DMS114 treated with DMSO at 0.1 percent for 48 hours (cell line): ENCODE data around the gene OTUB1.
A peak's percentile ranks its signal among the peaks of the same experiment; 100 is the strongest.
"Not testable (repeated sequence)": the region's sequence is repeated elsewhere in the genome, so short reads cannot be mapped to it uniquely, and the experiment has no call there.

Source experiments
- DNase-seq: peaks from one replicate; lab custom pipeline; 2025; ENCODE audit not compliant: unreplicated experiment; lab: John Stamatoyannopoulos, UW

Gene OTUB1

GRCh38 chr11:63986156-63986931 lies at the start of gene OTUB1:
Gene OTUB1, plus strand, starts transcription at chr11:63986438. Its CDS starts 19 bp downstream, at chr11:63986457.
- peak; percentile 85 for DNase-seq

GRCh38 chr11:63937713-63938478 lies 48.3 kb upstream of the OTUB1 start:
- no peak for DNase-seq

- DNase-seq = peak; percentile 87
These were observed 47.5 kb upstream of the OTUB1 start, which contains the start of gene NAA40 for GRCh38 chr11:63938479-63939396. Gene NAA40, plus strand, starts transcription at chr11:63939002. Its CDS starts 95 bp downstream, at chr11:63939097.

GRCh38 chr11:63939397-63939891 lies 46.8 kb upstream of the OTUB1 start:
- no peak for DNase-seq

- no peak for DNase-seq
These were observed 45.5 kb upstream of the OTUB1 start for GRCh38 chr11:63940786-63941185.

GRCh38 chr11:63941901-63942300 lies 44.3 kb upstream of the OTUB1 start:
- no peak for DNase-seq

- DNase-seq = no peak
These were observed 43.4 kb upstream of the OTUB1 start for GRCh38 chr11:63942803-63943202.

GRCh38 chr11:63944987-63945386 lies 41.3 kb upstream of the OTUB1 start:
- no peak for DNase-seq

GRCh38 chr11:63945477-63946163 lies 40.6 kb upstream of the OTUB1 start:
- peak; percentile 74 for DNase-seq

GRCh38 chr11:63951779-63952536 lies 34.3 kb upstream of the OTUB1 start:
- DNase-seq = no peak

- DNase-seq = no peak
These were observed 33.7 kb upstream of the OTUB1 start for GRCh38 chr11:63952570-63952969.

- DNase-seq = no peak
These were observed 28.2 kb upstream of the OTUB1 start for GRCh38 chr11:63958008-63958407.

- DNase-seq = no peak
These were observed 24.4 kb upstream of the OTUB1 start for GRCh38 chr11:63961608-63962412.

- DNase-seq = not testable (repeated sequence)
These were observed 22.3 kb upstream of the OTUB1 start for GRCh38 chr11:63963895-63964294.

GRCh38 chr11:63966444-63966843 lies 19.8 kb upstream of the OTUB1 start:
- no peak for DNase-seq

- DNase-seq = no peak
These were observed 16.8 kb upstream of the OTUB1 start for GRCh38 chr11:63969461-63969860.

GRCh38 chr11:63970902-63971301 lies 15.3 kb upstream of the OTUB1 start:
- no peak for DNase-seq

- DNase-seq = not testable (repeated sequence)
These were observed 12.4 kb upstream of the OTUB1 start for GRCh38 chr11:63973912-63974258.
